GM21515 (cell line): Measurements from ENCODE around the gene NLRC5.
"Not testable (repeated sequence)": the region's sequence is repeated elsewhere in the genome, so short reads cannot be mapped to it uniquely, and the experiment has no call there.

Experiments used
- ATAC-seq: cut with Tn5 transposase; IDR thresholded peaks from one replicate; pipeline ENCODE4 v1.9.1; 2021; ENCODE audit not compliant: unreplicated experiment

The NLRC5 gene

DNA sequence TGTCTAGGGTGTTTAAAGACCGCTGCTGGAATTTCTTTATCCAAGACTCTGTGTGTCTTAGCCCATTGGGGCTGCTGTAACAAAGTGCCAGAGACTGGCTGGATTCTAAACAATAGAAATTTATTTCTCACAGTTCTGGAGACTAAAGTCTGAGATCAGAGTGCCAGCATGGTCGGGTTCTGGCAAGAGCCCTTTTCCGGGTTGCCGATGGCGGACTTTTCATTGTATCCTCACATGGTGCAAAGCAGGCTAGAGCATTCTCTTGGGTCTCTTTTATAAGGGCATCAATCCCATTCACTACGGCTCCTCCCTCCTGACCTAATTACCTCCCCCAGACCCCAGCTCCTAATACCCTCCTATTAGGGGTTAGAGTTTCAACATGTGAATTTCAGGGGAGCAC is 9.5 kb downstream of the NLRC5 start:
- ATAC-seq: no peak

DNA sequence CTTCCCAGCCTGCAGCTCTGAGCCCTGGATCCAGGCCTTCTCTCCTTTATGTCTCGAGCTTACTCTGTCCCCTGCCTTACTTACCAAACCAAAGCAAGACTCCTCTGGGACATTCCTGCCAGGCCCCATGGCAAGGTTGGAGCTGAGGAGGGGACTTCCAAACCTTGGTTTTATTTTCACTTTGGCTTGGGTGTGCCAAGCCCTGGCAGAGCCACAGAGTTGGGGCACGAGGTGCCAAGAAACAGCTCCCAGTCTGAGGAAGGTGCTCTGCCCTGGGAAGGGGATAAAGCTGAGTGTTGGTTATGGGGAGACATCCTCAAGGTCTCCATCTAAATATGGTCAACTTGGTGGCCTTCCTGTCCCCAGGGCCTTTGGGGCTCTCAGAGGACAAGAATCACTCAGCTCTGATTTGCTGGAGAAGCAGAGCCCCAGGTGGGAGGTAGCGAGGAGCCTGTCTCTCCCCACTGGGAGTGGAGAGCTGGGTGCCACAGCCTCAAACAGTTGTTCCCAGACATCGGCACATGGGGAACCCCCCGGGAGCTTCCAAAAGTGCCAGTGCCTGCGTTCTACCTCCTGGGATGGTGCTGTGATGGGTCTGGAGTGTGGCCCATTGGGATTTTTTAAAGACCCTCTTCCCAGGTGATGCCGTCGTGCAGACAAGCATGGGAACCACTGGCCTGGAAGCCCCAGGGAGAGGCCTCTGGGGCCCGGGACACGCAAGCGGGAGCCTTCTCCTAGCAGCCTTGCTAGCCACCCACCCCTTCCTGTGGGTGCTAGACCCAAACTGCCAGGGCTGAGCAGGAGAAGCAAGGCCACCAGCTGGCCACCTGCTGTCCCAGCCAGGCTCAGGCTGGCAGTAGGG is 10.3 kb downstream of the NLRC5 start:
- ATAC-seq: no peak

DNA sequence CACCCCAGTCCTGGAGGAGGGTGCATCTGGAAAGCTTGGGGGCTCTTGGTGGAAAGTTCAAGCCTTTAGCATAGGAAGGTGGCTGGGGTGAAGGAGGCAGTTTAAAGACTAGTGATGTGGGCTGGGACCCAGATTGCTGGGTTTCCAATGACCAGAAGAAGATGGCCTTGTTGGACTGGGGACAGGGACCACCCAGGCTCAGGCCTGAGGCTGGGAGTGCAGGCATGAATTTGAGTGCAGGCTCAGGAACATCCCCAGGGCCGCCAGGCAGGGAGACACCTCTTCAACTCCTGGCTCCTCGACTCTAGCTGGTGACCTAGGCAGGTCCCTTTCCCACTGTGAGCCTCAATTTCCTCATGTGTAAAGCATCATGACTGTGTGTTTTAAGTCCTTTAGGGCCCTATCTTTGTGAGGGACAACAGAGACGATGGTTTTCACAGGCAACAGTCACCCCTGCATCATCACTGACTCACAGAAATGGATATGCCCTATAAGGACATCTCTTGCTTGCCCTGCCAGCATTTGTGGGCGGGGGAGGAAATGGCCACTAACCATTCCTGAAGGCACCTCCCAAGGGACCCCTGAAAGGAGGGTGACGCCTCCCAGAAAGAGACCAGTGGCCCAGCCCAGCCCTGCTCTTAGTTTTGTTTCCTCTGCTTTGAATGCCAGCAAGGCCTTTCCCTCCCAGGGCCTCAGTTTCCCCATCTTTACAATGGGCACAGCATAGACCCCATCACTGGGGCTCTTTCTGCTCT is 11.1 kb downstream of the NLRC5 start:
- no peak for ATAC-seq

DNA sequence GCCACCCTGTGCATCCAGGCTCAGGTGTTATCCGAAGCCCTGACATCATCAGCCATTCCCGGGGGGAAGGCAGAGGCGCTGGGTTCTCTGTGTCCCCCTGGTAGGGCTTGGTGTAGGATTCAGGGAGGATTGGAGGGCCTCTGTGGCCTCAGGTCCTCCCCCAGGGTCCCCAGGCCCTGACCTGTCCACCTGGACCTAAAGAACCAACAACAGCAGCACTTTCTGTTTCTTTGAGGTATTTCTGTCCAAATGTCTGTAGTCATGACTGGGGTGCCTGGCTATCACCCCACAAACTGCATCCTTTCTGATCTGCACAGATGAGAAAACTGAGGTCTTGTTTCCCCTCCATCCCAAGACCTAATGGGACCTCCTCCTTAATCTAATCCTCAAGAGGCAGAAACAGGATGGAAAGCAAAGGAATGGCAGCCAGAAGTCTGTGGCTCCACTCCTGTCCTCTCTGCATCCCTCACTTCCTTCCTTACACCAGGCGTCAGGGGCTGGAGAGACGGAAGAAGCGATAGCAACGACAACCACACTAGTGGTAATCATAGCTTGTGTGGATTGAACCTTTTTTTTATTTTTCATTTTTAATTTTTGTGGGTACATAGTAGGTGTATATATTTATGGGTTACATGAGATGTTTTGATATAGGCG is 11.8 kb downstream of the NLRC5 start:
- ATAC-seq: no peak

DNA sequence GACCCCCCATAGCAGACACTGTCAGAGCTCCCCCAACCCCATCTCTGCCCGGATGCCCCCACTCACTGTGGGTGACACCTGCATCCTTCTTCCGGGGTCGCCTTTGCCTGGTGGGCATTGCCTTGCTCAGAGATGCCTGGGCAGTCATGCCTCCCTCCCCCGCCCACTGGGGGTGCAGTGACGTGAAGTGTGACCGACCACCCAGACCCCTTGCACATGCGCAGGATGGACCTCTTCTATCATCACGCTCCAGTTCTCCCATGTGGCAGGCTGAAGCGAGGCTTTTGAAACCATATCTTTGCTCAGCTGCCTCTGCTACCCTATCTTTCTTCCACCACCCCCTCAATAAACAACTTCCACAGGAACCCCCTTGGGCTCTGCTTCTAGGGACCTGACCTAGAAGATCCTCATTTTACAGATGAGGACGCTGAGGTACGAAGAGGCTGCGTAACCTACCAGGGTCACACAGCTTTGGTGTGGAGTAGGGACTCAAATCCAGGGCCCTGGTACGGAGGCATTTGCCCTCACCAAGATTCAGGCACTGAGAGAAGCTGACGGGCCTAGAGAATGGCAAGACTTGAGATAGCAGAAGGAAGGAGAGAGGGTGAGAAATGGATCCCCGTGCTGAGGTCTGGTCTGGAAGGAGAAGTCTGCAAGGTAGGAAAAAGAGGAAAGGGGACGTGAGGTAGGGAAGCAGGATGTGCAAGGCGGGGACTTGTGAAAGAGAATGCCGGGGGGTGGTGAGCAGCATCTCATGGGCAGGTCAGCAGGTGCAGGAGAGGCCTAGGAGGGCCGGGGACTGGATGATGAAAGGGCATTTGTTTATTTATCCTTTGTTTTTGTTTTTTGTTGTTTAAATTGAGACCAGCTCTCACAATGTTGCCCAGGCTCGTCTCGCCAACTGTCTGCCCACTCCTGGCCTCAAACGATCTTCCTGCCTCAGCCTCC is 14.4 kb downstream of the NLRC5 start:
- ATAC-seq: no peak

DNA sequence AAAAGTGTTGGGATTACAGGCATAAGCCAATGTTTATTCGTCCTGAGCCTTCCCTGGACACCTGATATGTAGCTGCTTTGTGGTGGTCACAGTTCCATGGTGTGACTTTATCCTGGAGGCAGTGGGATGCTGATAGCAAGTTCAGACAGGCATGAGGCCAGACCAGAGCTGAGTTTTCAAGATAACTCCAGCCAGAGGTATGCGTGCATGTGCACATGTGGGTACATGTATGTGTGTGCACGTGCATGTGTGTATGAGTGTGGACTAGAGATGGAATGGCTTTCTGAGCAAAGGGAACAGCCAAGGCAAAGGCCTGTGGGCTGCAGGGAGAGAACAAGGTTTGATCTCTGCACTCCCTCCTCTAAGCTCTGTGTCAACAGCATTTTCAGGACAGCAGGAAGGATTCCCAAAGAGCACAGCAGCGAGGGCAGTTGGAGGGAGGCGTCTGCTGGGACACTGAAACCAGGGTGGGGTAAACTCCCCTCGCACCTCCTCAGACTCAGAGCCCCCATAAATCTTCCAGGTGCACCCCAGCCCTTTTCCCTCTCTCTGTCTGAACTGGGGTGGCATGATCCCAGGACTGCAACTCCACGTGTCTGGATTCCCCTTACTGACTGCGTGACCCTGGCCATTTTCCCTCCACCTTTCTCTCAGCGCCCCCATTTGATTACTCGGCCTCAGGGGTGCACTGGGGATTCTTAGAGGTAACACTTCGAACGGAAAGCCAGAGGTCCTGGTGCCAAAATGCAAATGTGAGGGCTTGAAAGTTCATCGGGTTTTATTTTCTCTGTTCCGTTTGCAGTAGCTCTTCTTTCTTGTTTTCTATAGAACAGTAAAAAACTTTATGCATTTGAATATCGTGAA is 15.3 kb downstream of the NLRC5 start:
- no peak for ATAC-seq

DNA sequence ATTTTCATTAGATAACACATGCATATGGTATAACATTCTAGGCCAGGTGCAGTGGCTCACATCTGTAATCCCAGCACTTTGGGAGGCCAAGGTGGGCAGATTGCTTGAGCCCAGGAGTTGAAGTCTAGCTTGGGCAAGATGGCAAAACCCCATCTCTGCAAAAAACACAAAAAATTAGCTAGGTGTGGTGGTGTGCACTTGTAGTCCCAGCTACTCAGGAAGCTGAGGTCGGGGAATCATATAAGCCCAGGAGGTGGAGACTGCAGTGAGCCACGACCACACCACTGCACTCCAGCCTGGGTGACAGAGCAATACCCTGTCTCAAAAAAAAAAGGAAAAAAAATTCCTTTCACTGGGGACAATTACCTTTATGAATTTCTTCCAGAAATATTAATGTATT is 16.2 kb downstream of the NLRC5 start:
- ATAC-seq: not testable (repeated sequence)

DNA sequence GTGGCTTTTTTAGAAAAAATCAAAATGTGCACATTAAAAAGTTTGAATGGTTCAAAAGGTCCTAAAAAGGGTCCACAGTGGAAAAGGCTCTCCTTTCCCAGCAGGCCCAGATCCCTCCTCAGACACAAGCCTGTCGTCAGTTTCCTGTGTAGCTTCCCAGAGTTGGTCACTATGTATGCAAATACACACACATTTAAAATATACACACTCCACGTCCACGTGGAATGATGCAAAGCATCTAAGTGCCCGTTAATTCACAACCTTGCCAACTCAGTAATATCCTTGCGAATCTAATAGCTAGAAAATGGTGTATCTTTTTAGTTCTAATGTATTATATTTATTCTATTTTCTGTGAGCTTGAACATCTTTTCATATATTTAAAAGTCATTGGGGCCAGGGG is 17.7 kb downstream of the NLRC5 start:
- no peak for ATAC-seq

DNA sequence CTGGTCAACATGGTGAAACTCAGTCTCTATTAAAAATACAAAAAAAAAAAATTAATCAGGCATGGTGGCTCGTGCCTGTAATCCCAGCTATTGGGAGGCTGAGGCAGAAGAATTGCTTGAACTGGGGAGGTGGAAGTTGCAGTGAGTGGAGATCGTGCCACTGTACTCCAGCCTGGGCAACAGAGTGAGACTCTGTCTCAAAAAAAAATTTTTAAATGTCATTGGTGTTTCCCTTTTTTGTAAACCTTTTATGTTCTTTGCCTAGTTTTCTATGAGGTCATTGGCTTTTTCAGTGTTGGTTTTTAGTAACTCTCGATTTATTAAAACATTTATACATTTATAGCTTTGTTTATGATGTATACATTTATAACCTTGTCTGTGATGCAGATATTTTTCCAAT is 18.2 kb downstream of the NLRC5 start:
- ATAC-seq: no peak

DNA sequence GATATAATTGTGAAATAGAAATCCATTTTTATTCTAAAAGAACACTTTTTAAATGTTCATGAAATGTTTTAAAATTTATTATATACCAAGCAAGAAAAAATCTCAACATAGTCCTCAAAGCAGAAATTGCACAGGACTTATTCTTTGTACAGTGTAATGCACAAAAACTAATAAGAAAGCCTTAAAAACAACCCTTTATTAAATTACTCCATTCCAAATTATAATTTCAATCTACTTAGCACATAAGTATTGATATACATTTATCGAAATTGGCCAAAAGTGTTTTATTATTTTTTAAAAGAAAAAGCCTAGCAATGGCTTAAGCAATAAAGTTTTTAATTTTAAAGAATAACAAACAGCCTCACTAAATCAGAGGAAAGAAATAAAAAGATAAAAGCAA is 19.1 kb downstream of the NLRC5 start:
- no peak for ATAC-seq

DNA sequence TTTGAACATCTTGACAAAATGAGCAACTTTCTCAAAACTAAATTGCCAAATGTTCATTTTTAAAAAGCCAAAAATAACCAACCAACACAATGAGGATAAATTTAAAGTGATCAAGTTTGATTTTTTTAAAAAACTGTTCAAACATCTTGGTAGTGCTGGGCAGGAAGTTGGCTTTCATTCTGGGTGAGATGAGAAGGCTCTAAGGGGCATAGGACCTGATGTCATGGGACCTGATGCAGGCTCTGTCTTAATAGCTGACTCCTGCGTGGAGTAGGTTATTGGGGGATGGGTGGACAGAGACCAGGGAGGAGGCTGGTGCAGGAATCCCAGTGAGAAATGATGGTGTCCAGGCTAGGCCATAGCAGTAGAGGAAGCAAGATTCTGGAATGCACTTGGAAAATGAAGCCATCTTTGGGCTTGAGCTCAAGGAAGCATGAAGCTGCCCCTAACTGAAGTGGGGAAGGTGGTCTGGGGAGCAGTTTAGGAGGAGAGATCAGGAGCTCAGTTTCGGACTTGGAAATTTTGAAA is 20.4 kb downstream of the NLRC5 start:
- ATAC-seq: no peak

DNA sequence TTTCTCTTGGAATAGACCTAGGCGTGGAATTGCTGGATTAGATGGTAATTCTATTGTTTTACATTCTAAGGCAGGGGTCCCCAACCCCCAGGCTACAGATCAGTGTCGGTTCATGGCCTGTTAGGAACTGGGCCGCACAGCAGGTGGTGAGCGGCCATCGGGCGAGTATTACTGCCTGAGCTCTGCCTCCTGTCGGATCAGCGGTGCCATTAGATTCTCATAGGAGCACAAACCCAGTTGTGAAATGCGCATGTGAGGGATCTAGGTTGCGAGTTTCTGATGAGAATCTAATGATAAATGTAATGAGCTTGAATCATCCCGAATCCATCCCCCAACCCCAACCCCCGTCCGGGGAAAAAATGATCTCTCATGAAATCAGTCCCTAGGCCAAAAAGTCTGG is 23.0 kb downstream of the NLRC5 start:
- no peak for ATAC-seq

DNA sequence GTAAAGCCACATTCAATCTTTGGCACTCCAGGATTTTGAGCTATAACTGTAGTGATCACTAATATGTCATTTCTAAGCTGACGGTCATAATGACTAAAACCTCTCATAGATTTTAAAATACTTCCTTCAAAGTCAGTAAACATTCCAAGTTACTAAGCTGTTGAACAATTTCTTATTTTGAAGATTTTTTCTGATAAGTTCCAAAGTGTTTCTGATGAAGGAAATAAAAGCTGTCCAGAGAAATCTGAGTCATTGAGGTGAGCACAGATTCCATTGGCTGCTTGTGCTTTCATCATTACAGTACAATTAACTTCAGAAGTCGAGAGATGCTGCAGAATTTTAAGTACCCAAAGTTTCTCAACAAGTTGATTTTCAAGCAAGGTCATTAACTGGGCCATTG is 23.9 kb downstream of the NLRC5 start:
- no peak for ATAC-seq

DNA sequence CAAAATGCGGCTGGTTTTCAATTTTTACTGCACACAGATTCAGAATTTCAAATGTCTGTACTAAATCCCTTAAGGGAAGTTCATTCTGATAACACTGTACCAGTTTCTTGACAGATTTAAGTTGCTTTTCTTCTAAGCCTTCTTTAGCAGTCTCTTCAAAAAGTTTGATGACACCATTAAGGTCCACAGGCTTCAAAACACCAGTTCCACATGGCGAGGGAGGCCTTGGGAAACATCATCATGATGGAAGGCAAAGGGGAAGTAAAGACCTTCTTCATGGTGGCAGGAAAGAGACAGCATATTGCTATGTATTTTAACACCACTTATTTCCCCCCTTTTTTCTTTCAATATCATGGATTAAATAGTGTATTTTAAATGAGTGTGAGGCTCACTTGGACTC is 24.5 kb downstream of the NLRC5 start:
- ATAC-seq: no peak

DNA sequence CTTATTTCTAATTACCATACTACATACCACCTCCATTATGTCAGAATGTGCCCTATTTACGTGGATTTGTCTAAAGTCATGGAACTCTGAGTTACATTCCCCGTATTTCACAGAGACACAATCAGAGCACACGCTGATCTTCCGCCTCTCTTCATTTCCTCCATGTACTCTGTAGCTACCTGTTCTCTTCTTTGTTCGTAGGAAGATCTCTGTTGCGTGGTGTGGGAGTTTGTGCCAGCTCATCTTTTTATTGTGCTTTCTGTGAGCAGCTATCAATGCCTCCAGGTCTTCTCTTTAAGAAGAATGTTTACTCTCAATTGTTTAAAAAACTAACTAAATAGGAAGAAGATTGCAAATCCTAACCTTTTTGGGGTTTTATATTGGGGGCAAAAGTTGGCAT is 26.9 kb downstream of the NLRC5 start:
- no peak for ATAC-seq

DNA sequence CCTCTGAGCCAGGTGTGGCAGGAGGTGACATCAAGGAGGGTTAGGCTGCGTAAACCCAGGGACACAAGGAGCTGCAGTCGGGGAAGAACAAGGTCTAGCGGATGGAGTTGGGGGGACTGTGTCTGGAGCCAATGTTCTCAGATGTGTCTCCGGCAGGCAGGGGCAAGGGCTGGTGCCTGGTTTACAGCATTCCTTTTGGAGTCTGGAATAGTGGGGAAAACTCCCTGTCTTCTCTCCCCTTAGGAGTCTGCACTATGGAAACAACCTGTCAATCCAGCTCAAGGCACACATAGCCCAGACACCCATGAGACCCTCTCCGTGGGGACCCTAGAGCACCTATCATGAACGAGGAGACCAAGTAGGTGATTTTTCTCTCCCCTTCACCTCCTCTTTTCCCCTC is 27.5 kb downstream of the NLRC5 start:
- ATAC-seq: no peak

DNA sequence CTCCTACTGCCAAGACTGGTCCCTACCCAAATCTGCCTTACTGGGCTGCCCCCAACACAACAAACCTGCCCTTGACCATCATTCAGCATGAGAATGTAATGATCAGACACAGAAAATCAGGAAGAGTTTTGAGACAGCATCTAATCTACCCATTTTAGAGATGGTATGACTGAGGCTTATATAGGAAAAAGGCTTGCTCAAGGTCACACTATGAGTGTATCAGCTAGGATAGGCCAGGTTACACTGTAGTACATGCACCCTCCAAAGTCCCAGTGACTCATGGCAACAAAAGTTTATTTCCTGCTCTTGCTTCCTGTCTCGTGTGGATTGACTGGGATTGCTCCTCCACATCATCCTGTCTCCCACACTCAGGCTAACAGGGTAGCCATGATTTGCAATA is 27.9 kb downstream of the NLRC5 start:
- ATAC-seq: no peak

DNA sequence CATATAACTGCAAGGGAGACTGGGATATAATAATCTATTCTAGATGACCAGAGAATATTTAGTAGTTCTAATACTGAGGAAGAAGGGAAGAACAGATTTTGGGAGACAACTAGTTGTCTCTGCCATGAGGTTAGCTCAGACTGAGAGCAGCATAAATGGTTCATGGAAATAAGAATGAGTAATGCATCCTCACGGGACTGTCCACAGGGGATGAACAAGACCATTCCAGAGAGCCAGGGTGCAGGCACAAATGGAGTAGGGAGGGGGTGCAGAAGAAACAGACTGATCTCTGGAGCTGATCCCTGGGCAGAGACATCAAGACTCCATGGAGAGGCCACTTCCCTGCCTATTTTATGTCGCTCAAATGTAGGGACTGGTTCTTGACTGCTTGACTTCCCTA is 30.4 kb downstream of the NLRC5 start:
- no peak for ATAC-seq

DNA sequence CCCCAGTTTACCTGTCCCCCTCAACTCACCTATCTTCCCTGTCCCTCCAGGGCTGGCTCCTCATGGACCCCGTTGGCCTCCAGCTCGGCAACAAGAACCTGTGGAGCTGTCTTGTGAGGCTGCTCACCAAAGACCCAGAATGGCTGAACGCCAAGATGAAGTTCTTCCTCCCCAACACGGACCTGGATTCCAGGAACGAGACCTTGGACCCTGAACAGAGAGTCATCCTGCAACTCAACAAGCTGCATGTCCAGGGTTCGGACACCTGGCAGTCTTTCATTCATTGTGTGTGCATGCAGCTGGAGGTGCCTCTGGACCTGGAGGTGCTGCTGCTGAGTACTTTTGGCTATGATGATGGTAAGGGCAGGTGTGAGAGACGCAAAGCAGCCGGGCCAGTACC is 31.3 kb downstream of the NLRC5 start:
- no peak for ATAC-seq

DNA sequence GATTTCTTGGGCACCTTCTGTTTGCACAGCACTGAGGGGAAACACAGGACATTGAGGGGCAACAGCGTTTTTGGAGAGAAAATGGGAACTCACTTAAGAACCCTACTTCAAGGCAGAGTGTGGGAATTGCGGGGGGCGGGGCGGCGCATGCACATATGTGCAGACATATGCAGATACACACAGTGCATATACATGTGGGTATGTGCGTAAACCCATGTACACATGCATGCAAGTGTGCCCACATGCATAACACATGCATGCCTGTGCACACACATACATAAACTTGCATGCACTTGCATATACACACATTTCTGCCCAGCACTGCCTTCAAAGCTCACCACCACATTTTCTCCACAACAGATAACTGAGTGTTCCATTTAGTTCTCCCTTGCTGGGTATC is 32.4 kb downstream of the NLRC5 start:
- ATAC-seq: no peak
